ENCODE data around the gene VPS25.
A peak's percentile ranks its signal among the peaks of the same experiment; 100 is the strongest.

VPS25 gene

DNA sequence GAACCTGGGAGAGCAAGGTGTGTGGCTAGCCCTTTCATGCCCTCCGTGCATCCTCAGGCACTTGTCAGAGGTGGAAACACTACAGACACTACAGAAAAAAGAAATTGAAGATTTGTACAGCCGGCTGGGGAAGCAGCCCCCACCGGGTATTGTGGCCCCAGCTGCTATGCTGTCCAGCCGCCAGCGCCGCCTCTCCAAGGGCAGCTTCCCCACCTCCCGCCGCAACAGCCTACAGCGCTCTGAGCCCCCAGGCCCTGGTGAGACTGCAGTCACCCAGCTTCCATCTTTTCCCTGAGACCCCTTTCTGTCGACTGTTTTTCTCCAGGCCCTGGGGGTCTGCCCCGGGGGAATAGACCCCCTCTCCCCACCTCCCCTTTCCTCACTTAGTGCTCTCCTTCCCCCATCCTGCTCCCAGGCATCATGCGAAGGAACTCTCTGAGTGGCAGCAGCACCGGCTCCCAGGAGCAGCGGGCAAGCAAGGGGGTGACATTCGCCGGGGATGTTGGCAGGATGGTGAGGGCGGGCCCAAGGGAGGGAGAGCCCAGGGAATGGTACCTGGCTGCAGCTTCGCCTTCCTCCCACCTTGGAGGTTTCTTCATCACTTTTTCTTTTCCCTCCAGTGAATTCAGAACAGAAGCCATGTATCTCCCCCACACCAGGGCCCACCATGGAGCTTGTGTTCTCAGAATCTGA is 23.0 kb downstream of the VPS25 start:
- DNase-seq: no peak

DNA sequence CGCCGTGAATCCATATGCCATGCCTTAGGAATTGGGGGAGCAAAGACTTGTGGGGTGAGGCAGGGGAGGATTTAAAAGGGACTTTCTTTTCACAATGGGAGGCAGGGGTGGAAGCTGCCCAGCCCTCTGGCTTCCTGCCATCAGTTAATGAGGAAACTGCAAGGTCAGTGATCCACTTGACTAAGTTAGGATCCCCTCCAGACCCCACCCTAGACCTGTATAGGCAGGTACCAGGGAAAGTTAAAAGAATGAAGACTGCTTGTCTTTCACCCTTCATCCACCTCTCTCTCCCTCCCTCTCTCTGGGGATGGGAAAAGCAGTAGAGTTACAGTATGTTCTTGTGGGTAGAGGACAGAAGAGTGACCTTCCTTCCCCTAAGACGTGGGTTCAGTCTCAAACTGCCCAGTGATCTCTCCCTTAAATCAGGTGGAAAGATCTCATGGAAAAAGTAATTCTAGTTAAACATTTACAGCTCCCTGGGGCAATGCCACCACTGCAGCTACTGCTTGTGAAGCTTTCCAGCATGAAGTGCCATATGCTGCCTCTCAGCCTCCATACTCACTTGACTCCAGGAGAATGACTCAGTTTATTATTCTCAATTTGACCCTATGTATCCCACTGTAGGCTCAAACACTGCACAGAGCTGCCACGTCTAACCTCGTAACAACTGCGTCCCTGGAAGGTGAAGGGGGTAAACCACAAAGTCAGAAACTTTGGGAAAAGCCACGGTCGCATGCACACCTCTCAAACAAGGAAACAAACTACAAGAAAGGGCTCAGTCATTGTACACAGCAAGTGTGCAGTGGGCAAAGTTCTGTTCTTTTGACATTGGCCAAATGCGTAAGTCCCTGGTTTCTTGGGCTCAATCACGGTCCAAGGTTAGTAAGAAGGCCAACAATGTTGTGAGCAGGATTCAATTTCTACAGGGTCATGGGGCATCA is 24.1 kb downstream of the VPS25 start:
- DNase-seq: no peak

DNA sequence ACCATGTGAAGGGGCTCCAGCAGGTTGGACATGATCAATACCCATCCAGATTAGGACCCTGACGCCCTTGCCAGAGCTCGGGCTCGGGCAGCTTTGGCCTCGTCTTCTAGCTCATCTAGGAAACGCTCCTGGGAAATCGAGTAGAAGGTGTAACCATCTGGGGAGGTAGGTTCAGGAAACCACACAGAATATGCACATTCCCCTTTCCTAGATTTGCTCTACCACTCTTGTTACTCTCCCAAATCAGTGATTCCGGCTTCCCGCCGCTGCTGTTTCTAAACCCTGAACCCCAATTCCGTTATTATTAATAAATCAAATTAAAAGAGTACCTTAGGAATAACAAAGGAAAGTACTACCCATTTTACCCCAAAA is 24.7 kb downstream of the VPS25 start:
- no peak for DNase-seq

DNA sequence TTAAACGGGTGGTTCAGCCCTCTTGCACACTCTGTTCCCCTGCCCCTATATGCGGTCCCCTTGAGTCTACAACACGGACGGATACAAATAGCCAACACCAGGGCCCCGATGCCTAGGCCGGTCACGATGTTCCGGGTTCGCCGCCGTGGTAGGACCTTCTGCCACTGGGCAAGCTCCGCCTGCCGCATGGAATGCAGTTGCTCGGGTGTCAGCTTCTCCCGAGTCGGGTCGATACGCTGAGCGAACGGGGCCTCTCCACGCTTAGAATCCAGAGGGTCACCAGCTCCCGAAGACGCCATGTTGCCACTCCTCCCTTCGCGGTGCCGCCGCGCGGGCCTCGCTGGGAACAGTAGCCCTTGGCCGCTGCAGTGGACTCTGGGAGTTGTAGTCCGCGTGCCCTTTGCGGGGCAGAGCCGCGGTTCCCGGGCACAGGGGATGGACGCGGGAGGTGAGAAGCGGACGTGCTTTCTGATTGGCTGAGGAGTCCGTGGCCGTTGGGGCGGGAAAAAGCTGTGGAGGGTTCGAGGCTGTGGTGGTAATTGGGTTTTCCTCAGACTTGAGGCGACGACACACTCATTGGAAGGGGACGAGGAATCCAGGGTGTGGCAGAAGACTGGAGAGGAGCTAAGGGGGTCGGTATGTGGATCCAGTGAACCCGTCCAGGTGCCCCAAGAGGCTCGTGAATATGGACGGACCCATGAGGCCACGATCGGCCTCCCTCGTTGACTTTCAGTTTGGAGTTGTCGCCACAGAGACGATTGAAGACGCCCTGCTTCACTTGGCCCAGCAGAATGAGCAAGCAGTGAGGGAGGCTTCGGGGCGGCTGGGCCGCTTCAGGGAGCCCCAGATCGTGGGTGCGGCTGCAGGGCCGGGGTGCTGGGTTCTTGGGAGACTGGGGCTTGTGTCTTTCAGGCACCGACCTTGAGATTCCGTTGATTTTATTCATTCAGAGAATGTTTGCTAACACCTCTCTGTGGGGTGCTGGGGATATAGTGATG is 25.4 kb downstream of the VPS25 start, which contains the start of the genes CNTD1 and COA3:
TSS of gene CNTD1 (plus strand) at position 479 of the 998 bp plus-strand sequence. CDS start at position 686, 207 bp downstream.
TSS of gene COA3 (minus strand) at position 322 of the 998 bp plus-strand sequence. CDS start at position 299, 23 bp downstream.
- DNase-seq: peak; percentile 35

DNA sequence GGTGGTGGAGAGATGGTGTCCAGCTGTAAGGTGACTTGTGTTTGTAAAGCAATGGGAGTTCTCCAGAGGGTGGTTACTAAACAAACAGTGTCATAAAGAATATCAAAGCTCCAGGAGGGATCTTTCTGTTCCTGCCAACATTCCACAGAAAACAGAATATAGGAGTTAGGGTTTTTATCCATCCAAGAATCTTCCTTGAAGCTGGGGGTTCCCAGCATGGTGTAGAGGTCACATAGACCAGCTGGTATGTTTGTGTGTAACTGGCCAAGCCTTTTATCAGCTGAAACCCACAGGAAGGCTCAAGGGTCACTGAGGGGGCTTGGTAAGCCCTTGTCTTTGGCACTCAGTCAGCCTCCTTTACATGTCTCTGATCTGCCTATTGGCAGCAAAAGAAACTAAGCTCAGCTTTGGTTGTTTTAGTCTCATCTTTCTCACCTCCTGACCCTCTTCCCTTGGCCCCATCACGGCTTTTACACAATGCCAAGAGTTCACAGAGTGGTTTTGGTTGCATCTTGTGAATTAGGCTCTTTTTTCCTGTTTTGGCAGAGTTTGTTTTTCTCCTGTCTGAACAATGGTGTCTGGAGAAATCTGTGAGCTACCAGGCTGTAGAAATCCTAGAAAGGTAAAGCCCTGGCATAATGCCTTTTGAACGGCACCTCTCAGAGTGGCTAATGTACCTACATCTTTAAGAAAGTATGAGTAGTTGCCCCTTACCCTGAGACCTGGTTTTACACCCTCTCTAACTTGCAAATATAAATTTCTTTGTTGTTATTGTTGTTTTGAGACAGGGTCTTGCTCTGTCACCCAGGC is 30.0 kb downstream of the VPS25 start:
- DNase-seq: no peak

DNA sequence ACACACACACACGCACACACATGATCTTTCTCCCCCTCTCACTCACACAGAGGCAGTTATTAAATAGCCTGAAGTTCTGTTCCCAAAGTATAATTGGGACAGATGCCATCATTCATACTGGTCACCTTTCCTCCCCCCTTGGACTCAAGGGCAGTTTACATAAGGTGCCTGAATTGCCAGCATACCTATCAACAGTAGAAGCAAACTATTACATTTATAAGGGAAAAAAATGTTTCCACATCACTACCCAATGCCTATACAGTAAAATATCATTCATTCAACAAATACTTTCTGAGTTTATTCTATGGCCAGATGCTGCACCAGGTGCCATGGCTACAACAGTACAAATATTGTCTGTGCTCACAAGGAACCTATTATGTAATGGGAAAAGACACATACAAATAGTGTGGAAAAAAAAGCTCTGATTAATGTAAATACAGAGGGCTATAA is 31.7 kb downstream of the VPS25 start:
- no peak for DNase-seq

DNA sequence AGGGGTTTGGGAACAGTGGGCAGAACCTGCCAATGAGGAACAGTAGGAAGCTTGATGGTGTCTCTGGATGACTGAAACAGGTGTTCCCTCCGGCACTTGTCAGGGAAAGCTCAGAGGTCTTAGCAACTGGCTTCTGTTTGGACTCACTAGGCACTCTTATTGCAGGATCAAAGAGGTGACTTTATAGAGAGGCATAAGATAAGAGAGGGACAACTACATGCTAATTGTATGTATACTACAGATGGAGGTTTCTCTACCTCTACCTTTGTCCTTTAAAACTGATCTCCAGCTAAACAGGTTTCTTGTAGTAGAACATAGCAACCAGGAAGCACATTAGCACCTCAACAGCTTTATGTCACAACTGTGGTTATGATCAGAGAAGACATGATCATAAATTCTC is 33.0 kb downstream of the VPS25 start:
- no peak for DNase-seq

DNA sequence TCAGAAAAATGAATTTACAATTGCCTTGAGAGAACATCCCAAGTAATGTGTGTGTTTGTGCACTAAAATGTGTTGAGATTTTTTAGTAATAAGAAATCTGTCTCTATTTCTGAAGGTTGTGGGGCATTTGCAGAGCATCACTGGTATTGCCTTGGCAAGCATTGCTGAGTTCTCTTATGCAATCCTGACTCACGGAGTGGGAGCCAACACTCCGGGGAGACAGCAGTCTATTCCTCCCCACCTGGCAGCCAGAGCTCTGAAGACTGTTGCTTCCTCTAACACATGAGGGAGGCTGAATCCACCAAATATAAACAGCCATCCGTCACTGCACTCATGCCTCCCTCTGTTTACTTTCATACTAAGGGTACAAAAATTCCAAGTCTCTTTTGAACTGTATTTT is 36.0 kb downstream of the VPS25 start:
- DNase-seq: no peak

DNA sequence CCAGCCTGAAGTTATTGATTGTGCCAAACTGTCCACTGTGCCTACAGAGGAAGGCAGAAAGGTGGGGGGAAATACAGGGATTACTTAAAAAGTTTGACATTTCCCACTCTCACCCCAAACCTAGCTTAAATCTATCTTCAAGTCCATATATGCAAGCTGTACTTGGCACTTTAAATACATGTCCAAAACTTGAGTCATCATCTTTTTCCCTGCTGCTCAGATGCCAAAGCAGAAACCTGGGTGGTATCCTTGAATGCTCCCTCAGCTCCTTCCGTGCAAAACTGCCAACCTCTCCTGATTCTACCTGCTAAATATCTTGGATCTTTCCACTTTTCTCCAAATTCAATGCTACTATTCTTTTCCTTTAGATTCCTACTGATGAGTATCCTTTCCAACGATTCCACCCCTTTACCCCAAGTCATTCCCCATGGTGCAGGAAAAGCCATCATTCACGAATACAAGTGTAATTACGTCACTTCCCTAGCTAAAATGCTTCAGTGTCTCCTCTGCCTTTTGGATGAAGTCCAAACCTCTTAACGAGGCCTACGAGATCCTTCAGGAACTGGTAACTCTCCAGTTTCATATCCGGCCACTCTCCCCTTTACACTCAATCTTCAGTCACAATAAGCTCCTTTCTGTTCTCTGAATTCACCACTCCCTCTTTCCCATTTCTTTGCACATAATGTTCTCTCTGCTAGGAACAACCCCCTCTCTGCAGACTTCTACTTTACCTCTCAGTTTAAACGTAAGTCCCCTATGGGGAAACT is 41.6 kb downstream of the VPS25 start:
- no peak for DNase-seq

DNA sequence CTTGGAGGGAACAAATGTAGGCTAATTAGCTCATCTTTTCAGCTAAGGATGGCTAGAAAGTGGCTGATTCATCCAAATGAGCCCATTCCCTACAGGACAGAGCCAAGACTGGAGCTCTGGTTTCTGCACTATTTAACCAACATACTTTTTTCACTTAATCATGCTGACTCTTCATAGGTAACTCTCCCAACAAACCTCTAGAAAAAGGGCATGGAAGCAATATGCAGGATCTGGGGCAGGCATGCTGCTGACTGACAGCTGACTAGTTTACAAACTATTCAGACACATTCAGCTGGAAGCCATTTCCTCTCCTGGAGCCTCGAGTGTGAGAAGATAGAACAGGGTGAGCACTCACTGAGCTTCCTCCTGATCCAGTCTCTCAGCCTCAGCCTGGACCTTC is 44.6 kb downstream of the VPS25 start:
- no peak for DNase-seq

DNA sequence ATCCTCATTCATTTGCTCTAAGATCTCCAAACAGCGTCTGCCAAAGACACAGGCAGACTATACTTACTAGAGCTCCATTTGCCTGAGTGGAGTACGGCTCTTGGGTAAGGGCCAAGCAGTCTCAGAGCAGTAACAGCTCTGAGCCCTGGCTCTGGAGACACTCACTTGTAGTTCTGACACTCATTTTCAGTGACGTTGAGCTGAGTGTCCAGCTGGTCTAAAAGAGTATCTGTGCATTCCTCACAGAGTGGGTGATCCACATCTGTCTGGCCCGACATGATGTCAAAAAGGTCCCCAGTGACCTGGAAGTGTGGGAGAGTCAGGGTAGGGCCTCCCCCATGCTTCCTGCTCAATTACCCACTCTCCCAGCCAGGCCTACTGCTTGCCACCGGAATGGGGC is 45.1 kb downstream of the VPS25 start:
- DNase-seq: no peak

DNA sequence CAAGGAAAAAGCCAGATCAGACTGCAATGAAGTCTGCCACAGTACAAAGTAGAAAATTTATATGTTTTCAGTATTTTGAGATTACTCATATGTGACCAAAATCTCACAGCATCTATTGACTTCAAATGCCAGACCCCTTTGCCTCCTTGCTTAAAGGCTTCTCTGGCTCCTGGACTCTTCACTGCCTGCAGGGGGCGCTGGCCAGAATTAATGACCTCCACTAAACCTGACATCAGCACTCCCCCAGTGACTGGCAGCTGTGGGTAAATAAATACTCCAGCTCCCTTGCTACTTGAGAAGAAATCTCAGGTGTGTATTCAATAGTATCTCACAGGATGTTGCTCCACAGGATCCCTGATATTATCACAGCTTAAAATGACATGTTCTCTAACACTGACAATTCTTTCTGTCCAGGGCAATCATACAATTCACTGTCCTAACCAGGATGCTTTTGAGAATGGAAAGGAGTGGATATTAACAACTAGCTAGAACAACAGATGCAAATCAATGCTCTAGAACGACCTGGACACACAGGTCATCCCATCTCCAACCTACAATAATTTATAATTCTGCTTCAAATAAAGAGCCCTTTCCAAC is 46.8 kb downstream of the VPS25 start:
- DNase-seq: no peak

DNA sequence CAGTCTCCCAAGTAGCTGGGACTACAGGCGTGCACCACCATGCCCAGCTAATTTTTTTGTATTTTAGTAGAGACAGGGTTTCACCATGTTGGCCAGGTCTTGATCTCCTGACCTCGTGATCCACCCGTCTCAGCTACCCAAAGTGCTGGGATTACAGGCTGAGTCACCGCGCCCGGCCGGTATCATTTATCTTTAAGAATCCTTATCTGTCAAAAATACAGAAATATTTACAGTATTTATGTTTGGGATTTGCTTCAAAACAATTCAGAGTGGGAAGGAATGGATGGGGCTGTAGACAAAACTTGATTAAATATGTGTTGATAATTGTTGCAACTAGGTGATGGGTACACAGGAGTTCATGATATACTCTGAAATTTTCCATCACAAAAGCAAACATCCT is 47.9 kb downstream of the VPS25 start:
- DNase-seq: no peak

DNA sequence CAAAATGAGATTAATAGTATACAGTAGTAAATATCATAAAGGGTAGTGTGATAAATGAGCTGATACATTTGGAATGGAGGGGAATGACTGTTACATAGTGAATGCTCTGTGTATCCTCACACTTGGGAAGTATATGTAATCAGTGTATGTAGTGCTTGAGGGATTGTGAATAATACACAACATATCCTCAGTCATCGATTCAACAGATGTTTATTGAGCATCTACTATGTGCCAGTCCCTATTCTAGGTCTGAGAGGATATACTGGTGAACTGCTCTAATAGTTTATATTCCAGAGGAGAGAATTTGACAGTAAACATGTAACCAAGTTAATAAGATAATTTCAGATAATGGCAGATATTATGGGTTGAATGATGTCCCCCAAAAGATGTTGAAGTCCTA is 54.2 kb downstream of the VPS25 start:
- DNase-seq: no peak

All from GOT3 (cell line).